ENCODE data around the gene LRSAM1.

GRCh38 chr9:127424676-127424999 lies 26.7 kb upstream of the LRSAM1 start:
- TF ChIP-seq ZFP30 (CRISPR knock-in tag; IDR thresholded peaks at IDR 0.05) = no peak
- TF ChIP-seq ISL1 (CRISPR knock-in tag; IDR thresholded peaks at IDR 0.05) = no peak
- TF ChIP-seq ZC3H10 (CRISPR knock-in tag; IDR thresholded peaks at IDR 0.05) = no peak
- no peak for TF ChIP-seq PATZ1 (CRISPR knock-in tag; IDR thresholded peaks at IDR 0.05; ENCODE audit: borderline replicate concordance)
- no peak for TF ChIP-seq CSDC2 (CRISPR knock-in tag; IDR thresholded peaks at IDR 0.05)
- no peak for TF ChIP-seq RARB (CRISPR knock-in tag; IDR thresholded peaks at IDR 0.05)
- no peak for TF ChIP-seq ZFP3 (CRISPR knock-in tag; IDR thresholded peaks at IDR 0.05)
- no peak for TF ChIP-seq TOX (CRISPR knock-in tag; IDR thresholded peaks at IDR 0.05; ENCODE audit: borderline replicate concordance)
- no peak for TF ChIP-seq ESRRG (CRISPR knock-in tag; IDR thresholded peaks at IDR 0.05)
- no peak for TF ChIP-seq GLIS3 (CRISPR knock-in tag; IDR thresholded peaks at IDR 0.05)
- no peak for TF ChIP-seq CREB5 (CRISPR knock-in tag; IDR thresholded peaks at IDR 0.05; ENCODE audit: low read depth)

Measured in SK-N-SH treated with all-trans-retinoic acid at 6 μM for 48 hours (cell line).